Fibroblast of skin of scalp (primary cell): ENCODE data around the gene PITPNM3.
A peak's percentile ranks its signal among the peaks of the same experiment; 100 is the strongest.

Experiments used
- DNase-seq: peaks from one replicate; pipeline ENCODE4 v3.0.0-alpha.2; 2013

PITPNM3 gene

GRCh38 chr17:6525141-6525540, 31.2 kb downstream of the PITPNM3 start:
- no peak for DNase-seq

DNA sequence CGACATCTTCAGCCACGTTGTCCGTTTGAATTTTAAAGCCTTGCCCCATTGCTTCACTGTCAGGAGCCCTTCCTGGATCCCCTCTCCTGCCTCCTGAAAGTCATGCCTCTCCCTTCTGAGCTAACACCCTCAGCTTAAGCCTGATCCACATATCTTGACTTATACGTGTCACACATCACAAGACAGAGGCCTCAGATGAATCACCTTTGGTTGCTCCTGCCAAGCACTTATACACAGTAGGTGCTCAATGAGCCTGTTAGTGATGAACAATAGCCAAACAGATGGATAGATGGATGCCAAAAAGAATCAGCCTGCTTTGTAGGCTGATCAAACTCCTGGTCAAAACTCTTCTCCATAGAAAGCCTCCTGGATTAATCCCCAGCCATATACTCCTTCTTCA, 31.8 kb downstream of the PITPNM3 start:
- no peak for DNase-seq

DNA sequence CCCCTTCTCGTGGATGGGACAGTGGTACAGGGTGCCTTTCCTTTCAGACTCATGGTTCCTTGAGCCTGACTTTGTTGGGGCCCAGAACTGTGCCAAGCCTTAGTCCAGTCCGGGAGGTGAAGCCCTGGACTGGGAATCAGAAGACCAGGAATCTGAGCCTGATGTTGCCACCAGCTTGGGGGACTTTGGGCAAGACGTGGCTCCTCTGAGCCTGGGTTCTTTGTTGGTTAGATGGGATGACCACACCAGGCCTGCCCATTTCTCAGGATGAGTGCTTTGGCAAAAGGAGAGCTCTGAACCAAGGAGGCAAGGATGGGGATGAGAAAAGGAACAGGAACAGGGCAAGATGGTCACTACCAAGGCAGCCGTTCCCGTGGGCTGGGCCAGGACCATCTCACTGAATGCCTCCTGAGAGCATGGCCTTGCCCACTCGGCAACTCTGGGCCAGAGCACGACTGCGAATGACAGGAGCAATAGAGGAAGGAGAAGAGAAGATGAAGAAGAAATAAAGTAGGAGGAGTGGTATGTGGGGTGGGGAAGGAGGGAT, 32.5 kb downstream of the PITPNM3 start:
- no peak for DNase-seq

DNA sequence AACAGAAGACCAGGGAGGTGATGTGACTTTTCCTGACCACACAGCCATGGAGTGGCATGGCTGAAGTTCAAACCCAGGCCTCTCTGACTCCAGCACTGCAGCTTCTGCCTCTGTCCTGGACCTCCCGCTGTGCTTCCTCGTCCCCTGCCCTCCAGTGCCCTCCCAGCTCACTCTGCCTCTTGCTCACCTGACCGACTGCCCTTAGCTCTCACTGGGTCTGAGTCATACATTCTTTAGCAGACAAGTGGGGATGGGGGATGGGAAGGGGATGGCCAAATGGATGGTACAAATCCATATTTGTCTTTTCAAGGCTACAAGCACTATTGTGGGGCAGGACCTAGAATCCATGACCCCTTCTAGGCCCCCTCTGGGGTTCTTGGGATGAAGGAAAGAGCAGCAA, 33.0 kb downstream of the PITPNM3 start:
- DNase-seq, result peak; percentile 17

DNA sequence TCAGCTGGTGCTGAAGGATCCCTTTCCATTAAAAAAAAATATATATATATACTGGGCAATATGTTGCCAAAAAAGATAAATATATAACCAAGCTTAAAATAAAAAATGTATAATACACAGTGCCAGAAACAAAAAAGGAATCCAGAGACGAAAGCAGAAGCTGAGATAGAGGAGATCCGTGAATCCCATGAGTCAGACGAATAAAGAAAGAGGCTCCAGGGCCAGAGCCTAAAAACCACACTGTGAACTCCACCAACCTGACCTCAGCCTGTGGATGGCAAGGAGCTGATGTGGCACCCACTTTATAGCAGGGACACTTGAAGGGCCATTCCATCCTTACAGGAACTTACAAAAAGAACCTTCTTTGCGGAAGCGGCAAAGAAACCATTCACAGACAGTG, 34.8 kb downstream of the PITPNM3 start:
- no peak for DNase-seq

GRCh38 chr17:6517062-6517461, 39.3 kb downstream of the PITPNM3 start:
- no peak for DNase-seq

DNA sequence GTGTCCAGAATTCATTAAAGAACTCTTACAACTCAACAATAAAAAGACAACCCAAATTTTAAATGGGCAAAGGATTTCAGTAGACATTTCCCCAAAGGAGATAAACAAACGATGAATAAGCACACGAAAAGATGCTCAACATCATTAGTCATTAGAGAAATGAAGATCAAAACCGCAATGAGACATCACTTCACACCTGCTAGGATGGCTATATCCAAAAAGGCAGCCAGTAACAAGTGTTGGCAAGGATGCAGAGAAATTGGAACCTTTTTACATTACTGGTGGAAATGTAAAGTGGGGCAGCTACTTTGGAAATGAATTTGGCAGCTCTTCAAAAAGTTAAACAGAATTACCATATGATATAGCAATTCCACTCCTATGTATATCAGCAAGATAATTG, 42.0 kb downstream of the PITPNM3 start:
- no peak for DNase-seq

DNA sequence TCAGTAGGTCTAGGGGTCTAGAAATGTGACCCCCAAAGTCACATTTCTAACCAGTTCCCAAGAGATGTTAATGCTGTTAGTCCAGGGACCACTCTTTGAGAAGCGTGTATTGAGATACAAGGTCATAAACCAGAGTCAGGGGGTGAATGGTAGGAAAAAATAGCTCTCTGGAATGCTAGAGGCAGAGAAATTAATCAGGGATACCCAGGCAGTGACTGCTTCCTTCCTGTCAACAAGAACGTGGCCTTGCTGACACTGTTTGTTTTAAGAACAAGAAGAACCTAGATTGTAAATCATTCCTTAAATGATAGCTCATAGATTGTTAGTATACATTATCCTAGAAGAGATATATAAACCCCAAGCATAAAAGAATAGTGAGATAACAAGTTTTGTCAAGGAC, 43.8 kb downstream of the PITPNM3 start:
- no peak for DNase-seq

GRCh38 chr17:6510321-6510977, 45.9 kb downstream of the PITPNM3 start:
- no peak for DNase-seq

DNA sequence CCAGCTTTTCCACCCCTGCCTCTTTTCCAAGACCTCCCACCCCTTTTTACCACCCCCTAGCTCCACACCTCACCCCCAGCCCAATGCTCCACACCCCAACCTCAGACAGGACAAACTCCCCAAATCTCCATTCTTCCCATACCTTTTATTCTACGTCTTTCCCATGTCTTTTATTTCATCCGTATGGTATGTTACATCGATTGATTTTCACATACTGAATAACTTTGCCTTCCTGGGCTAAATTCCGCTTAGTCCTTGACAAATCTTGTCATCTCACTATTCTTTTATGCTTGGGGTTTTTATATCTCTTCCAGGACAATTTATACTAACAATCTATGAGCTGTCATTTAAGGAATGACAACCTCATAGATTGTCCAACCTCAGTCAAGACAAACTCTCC, 46.4 kb downstream of the PITPNM3 start:
- DNase-seq, result no peak

DNA sequence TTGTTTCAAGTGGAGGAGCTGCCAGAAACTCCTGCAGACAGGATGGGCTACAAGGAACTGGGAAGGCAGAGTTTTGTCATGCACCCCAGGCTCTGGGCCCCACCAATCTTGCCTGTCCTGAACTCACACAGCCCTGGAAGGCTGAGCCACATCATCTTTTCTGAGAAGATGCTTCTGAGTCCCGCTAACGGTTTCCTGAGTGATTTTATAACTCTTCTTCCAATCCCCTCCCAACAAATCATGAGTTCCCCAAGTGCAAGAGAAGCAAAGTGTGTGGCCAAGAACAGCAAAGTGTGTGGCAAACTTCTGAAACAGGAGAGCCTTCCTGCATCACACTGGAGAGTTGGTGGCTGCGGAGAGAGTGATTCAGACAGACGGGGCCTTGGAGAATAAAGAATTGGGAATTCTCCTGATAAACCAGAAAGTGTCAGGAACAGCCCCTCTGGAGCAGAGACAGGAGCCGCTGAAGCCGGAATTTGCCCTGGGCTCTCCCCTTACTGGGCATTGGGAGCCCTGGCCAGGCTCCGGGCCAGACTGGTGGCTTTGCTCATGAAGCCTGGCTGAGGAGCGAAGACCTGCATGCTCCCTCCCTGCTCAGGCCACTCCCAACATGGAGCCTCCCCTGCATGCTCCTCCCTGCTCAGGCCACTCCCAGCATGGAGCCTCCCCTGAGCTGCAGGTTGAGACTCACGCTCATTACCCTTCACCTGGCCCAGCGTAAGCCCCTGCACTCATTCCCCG, 47.2 kb downstream of the PITPNM3 start:
- DNase-seq, result peak; percentile 15

GRCh38 chr17:6508519-6509030, 47.8 kb downstream of the PITPNM3 start:
- DNase-seq, result no peak

DNA sequence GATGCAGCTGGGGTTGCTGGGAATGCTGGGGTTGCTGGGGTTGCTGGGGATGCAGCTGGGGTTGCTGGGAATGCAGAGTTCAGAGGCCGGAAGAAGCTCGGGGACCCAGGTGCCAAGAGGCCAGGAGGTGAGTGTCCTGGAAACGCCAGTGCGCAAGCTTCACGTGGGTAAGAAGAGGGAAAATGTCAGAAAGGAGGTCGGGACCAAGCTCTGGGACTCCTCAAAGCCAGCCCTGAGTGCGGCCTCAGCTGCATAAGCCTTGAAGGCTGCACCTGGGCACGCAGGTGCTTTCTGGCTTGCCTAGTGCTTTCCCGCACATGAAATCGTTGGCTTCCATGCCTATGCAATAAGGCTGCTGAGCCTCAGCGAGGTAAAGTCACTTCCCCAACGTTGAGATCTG, 48.3 kb downstream of the PITPNM3 start:
- no peak for DNase-seq

GRCh38 chr17:6507535-6507934, 48.8 kb downstream of the PITPNM3 start:
- peak; percentile 66 for DNase-seq

GRCh38 chr17:6506679-6507231, 49.6 kb downstream of the PITPNM3 start:
- DNase-seq, result peak; percentile 53

DNA sequence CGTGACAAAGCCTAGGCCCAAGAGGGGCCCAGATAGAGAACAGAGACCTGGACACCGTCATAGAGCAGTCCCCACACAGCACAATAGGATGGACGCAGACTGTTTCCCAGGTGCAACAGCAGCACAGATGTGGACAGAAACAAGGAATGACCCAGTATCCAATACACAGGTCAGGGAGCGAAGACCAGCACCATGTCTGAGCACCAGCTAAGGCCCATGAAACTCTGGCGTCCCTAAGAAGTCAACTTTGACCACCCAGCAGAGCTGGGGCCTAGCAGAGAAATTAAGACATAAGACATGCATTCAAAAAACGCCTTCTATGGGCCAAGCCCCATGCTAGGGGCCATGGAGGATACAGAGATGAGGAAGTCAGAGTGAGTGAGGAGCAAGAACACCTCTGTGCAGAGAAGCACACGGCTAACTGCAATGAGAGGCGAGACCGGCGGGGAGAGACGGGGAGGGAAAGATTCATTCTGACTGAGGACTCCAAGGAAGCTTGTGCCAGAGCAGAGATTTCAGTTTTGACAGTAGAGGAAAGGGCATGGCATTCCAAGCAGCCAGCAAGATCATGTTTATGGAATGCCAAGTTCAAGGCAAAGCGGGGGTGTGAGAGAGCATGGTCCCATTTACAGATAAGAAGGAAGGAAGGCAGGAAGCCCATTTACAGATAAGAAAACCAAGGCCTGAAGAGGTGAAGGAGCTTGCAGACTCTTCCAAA, 50.8 kb downstream of the PITPNM3 start:
- DNase-seq, result peak; percentile 39

DNA sequence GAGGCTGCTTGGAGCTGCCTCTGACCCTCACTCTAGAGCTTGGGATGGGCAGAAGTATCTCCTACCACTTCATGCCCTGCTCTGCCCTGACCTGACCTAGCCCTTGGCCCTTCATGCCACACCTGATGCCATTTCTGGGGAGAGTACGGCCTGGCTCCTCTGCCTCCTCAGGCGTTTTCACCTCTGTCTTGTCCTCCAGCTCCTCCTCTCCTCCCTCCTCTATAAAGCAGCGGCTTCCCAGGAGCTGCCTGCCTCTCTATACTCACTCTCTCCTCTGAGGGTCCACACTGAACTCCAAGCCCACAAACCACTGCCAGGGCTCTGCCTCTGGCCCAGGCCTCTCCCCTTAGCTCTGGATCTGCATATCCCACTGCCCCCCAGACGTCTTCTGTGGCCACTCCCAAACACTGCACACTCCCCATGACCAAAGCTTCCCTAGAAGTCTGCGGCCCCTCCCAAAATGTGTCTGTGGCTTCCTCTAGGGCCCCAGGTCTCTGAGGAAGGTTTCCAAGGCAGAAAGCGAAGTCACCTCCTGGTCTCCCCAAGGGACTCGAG, 52.6 kb downstream of the PITPNM3 start:
- DNase-seq, result no peak

- DNase-seq, result no peak
These were observed 53.4 kb downstream of the PITPNM3 start for GRCh38 chr17:6502871-6503509.

DNA sequence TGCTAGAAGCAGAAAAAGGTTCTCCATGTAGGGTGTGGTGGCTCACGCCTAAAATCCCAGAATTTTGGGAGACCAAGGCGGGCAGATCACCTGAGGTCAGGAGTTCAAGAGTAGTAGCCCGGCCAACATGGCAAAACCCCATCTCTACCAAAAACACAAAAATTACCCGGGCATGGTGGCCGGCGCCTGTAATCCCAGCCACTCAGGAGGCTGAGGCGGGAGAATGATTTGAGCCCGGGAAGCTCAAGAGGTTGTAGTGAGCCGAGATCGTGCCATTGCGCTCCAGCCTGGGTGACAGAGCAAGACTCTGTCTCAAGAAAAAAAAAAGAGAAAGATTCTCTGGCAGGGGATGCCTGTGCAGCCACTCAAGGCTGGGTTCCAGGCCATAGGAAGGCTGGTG, 54.2 kb downstream of the PITPNM3 start:
- no peak for DNase-seq

GRCh38 chr17:6501359-6501758, 55.0 kb downstream of the PITPNM3 start:
- no peak for DNase-seq

DNA sequence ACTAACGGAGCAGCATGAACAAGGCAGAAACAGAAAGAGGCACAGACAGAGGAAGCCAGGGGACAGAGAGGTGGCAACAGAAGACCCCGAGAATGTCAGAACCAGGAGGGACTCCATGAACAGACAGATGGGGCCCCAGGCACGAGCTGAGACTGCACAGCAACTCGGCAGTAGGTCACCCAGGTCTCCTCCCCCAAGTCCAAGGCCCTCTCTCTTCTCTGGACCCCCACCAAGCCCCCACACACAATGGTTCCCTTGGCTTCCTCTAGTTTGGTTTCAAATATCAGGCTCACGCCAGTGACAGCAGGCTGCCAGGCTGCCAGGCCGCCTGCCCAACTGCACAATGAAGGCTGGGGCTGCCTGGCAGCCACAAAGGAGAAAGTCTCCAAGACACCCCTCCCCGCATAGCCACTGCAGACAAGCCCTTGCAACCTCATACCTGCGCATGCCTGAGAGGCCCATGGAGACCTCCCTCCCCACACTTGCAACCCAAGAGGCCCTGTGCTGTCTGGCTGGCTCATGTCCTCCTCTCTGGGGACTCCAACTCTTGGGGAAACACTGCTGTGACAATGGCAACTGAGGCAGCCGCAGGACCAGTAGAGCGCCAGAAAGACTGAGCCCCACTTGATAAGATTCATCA, 57.3 kb downstream of the PITPNM3 start:
- DNase-seq, result no peak

GRCh38 chr17:6498356-6498755, 58.0 kb downstream of the PITPNM3 start:
- DNase-seq, result no peak
